Measurements from ENCODE around the gene DNMT3L. TPM values are rescaled to one million over a fixed set of nuclear protein-coding genes. Genes with fewer than 3 reads are reported as not detected.
"Not testable (repeated sequence)": the region's sequence is repeated elsewhere in the genome, so short reads cannot be mapped to it uniquely, and the experiment has no call there.

DNMT3L gene
- total RNA-seq, 4 donors from 2014 or later, result not detected

GRCh38 chr21:44199448-44199847 is 62.2 kb downstream of the DNMT3L start:
- 66 to 67% methylated on average over 11 to 15 of the region's 15 CpGs for WGBS, 2 donors (ENCODE audit: low coverage in 1 of 2)
- TF ChIP-seq, protein P1, sequence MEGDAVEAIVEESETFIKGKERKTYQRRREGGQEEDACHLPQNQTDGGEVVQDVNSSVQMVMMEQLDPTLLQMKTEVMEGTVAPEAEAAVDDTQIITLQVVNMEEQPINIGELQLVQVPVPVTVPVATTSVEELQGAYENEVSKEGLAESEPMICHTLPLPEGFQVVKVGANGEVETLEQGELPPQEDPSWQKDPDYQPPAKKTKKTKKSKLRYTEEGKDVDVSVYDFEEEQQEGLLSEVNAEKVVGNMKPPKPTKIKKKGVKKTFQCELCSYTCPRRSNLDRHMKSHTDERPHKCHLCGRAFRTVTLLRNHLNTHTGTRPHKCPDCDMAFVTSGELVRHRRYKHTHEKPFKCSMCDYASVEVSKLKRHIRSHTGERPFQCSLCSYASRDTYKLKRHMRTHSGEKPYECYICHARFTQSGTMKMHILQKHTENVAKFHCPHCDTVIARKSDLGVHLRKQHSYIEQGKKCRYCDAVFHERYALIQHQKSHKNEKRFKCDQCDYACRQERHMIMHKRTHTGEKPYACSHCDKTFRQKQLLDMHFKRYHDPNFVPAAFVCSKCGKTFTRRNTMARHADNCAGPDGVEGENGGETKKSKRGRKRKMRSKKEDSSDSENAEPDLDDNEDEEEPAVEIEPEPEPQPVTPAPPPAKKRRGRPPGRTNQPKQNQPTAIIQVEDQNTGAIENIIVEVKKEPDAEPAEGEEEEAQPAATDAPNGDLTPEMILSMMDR (IDR thresholded peaks at IDR 0.05), result no peak
- TF ChIP-seq POLR2AphosphoS5 (IDR thresholded peaks at IDR 0.05) (no peak), EP300 (IDR thresholded peaks at IDR 0.05) (no peak), POLR2A (IDR thresholded peaks at IDR 0.05) (no peak)

GRCh38 chr21:44197156-44197516 is 64.6 kb downstream of the DNMT3L start:
- peaks cover 12% of the 10 kb centered on the region for H3K27me3 ChIP-seq
- H3K9me3 ChIP-seq, H3K36me3 ChIP-seq, H3K27ac ChIP-seq, H3K4me1 ChIP-seq, ATAC-seq, H3K4me3 ChIP-seq: not testable (repeated sequence)
- no CpG with 5 or more reads among the region's 21 CpGs for WGBS, 2 donors (ENCODE audit: low coverage in 1 of 2)

More at GRCh38 chr21:44199448-44199847, 62.2 kb downstream of the DNMT3L start:
- H3K4me3 ChIP-seq, result no peak overlapping the region
- no peaks in the 10 kb centered on the region for H3K36me3 ChIP-seq
- H3K9me3 ChIP-seq, result no peaks in the 10 kb centered on the region
- peaks cover 12% of the 10 kb centered on the region for H3K27me3 ChIP-seq
- no peaks in the 10 kb centered on the region for H3K4me1 ChIP-seq
- ATAC-seq, result no peak
- no peak overlapping the region for H3K27ac ChIP-seq

Small RNA genes within 50 kb of the gene (small RNA-seq; reads per million reads assigned to genes)
- 0 reads per million in 4 donors for gene AP001059.3

Other genes with a start within 250 kb of the DNMT3L start
- gene TRAPPC10, start 249.6 kb downstream of the DNMT3L start, total RNA-seq, result 10 to 100 TPM; 17.8 to 58.1 (median 32.4) TPM
- 1 to 10 TPM; 3.4 to 9.2 (median 6.1) TPM for gene PWP2, start 154.5 kb downstream of the DNMT3L start, total RNA-seq
- gene GATD3, start 128.2 kb downstream of the DNMT3L start, total RNA-seq, result 10 to 100 TPM in 2 of 4 donors, 1 to 10 TPM in 2; 6.1 to 35.6 (median 9.5) TPM
- gene ICOSLG, start 21.0 kb downstream of the DNMT3L start, total RNA-seq, result 1 to 10 TPM in 2 of 4 donors, under 1 TPM in 2; 0.40 to 1.9 (median 0.80) TPM
- not detected for gene AIRE, start 24.0 kb upstream of the DNMT3L start, total RNA-seq
- 100 to 1,000 TPM in 1 of 4 donors, 10 to 100 TPM in 3; 57.7 to 103 (median 72.1) TPM for gene PFKL, start 38.2 kb upstream of the DNMT3L start, total RNA-seq
- gene CFAP410, start 77.5 kb upstream of the DNMT3L start, total RNA-seq, result 10 to 100 TPM; 26.2 to 35.0 (median 30.2) TPM
- gene TRPM2, start 91.7 kb upstream of the DNMT3L start, total RNA-seq, result 1 to 10 TPM; 1.0 to 3.3 (median 3.1) TPM
- gene LRRC3, start 193.6 kb upstream of the DNMT3L start, total RNA-seq, result 1 to 10 TPM; 2.7 to 8.3 (median 6.7) TPM